Measurements from ENCODE around the gene EXOC3.

Gene EXOC3

DNA sequence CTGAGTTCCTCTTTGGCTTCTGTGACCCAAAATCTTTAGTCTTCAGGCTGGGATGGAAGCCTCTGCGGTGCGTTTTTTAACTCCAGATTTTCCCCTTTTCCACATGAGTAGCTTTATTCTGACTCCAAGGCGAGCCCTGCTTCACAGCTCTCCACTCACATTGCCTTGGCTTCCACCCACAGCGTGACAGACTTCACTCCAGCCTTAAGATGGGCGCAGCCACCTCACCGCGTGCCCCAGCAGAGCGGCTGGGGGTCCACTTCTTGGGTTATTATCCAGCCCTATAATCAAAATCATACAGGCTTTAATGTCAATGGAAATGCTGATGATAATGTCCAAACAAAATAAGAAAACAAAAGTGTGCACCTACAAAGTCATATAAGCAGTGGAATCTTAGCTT is 1.2 kb downstream of the EXOC3 start:
- TF ChIP-seq, protein P1, sequence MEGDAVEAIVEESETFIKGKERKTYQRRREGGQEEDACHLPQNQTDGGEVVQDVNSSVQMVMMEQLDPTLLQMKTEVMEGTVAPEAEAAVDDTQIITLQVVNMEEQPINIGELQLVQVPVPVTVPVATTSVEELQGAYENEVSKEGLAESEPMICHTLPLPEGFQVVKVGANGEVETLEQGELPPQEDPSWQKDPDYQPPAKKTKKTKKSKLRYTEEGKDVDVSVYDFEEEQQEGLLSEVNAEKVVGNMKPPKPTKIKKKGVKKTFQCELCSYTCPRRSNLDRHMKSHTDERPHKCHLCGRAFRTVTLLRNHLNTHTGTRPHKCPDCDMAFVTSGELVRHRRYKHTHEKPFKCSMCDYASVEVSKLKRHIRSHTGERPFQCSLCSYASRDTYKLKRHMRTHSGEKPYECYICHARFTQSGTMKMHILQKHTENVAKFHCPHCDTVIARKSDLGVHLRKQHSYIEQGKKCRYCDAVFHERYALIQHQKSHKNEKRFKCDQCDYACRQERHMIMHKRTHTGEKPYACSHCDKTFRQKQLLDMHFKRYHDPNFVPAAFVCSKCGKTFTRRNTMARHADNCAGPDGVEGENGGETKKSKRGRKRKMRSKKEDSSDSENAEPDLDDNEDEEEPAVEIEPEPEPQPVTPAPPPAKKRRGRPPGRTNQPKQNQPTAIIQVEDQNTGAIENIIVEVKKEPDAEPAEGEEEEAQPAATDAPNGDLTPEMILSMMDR (conservative IDR thresholded peaks at IDR 0.05; ENCODE audit: low read depth) = no peak
- CTCF ChIA-PET = no interaction called here
- no peak for DNase-seq (ENCODE audit: low spot score)
- H3K27ac ChIP-seq = peak overlapping the region; percentile 79; the same call in 1 of the 2 replicates
- POLR2A ChIA-PET (ENCODE audit: low non-redundant PET) = no interaction called here

DNA sequence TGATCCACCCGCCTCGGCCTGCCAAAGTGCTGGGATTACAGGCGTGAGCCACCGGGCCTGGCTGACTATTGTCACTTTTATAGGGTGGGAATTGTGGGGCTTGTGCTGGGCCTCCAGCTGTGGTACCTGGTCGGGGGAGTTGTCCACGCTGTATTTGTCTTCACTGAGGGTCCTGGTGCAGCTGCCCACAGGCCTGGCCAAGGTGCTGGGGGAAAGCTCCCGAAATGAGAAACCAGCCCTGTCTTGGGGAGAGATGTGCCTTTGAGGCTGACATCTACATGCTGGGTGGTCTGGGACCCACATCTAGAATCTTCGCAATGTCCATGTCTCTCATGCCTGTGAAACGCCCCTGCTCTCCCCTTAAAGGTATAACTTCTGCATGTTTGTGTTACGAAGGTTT is 2.6 kb downstream of the EXOC3 start:
- ChIA-PET POLR2A (ENCODE audit: low non-redundant PET) (interaction anchor here (1.2 kb wide), 1 partner anchor 27 kb away, joined by 3 read pairs; no protein-coding TSS in a partner anchor), CTCF (interaction anchor here (1.0 kb wide), 1 partner anchor 132 kb away, joined by 3 read pairs; no protein-coding TSS in a partner anchor)
- H3K27ac ChIP-seq = peak overlapping the region; percentile 19; the same call in 1 of the 2 replicates
- TF ChIP-seq, protein P1 (conservative IDR thresholded peaks at IDR 0.05; ENCODE audit: low read depth) = no peak
- no peak for DNase-seq (ENCODE audit: low spot score)

DNA sequence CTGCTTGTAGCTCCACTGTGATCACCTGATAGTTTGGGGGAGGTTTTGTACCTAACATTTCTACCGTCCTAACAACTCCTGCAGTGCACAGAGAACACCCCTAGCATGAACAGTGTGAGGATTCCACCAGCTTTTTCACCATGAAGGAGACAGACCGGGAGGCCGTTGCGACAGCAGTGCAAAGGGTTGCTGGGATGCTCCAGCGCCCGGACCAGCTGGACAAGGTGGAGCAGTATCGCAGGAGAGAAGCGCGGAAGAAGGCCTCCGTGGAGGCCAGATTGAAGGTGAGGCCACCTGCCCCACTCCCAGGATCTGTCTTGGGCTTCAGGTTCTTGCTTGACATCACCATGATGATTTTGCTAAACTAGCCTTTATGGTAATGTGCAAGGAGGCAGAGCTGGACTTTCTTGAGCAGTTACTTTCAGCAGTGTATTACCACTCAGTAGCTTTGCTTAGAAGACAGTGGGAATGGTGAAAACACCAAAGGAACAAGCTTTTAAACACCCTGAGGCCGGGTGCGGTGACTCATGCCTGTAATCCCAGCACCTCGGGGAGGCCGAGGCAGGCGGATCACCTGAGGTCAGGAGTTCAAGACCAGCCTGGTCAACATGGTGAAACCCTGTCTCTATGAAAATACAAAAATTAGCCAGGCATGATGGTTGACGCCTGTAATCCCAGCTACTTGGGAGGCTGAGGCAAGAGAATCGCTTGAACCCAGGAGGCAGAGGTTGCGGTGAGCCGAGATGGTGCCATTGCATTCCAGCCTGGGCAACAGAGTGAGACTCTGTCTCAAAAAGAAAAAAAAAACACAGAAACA is 3.3 kb downstream of the EXOC3 start:
- ChIA-PET POLR2A (ENCODE audit: low non-redundant PET) (interaction anchor here (1.2 kb wide), 1 partner anchor 26 kb away, joined by 3 read pairs; no protein-coding TSS in a partner anchor), CTCF (interaction anchor here (0.6 to 1.5 kb wide), 10 partner anchors 9 to 263 kb away, joined by 3 to 5 read pairs (median 3); no protein-coding TSS in a partner anchor)
- H3K27ac ChIP-seq = peak overlapping the region; percentile 20
- DNase-seq (ENCODE audit: low spot score) = no peak
- TF ChIP-seq, protein P1 (conservative IDR thresholded peaks at IDR 0.05; ENCODE audit: low read depth) = no peak

DNA sequence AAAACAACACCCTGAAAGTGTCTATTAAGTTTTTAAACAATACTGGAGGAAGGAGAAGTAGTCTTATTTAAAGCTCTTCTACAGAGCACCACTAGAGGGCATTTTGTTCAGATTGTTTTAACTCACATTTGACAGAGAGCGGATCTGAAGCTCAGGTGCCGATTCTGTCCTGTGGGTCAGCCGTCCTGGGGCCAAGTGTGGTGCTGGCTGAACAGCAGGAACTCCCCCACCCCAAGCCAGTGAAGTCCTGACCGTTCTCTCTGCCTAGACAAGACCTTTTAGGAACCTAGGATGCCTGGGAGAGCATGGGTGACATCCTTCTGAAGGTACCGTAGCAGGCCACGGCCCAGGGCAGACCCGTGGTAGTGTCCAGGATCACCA is 3.9 kb downstream of the EXOC3 start:
- ChIA-PET POLR2A (ENCODE audit: low non-redundant PET) (interaction anchor here (1.2 kb wide), 1 partner anchor 25 kb away, joined by 3 read pairs; no protein-coding TSS in a partner anchor), CTCF (interaction anchor here (0.6 to 1.5 kb wide), 9 partner anchors 10 to 264 kb away, joined by 3 to 5 read pairs (median 3); no protein-coding TSS in a partner anchor)

DNA sequence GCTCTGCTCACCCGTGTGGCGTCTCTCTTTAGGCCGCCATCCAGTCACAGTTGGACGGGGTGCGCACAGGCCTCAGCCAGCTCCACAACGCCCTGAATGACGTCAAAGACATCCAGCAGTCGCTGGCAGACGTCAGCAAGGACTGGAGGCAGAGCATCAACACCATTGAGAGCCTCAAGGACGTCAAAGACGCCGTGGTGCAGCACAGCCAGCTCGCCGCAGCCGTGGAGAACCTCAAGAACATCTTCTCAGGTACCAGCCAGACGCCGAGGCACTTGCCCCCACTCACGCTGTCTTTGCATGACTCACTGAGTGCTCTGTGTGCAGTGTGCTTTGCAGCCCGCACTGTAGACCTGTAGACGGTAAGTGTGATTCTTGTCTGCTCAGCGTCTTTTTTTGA is 4.5 kb downstream of the EXOC3 start:
- DNase-seq (ENCODE audit: low spot score) = no peak
- POLR2A ChIA-PET (ENCODE audit: low non-redundant PET) = no interaction called here
- H3K27ac ChIP-seq = peak overlapping the region; percentile 20; the same call in 1 of the 2 replicates
- TF ChIP-seq, protein P1 (conservative IDR thresholded peaks at IDR 0.05; ENCODE audit: low read depth) = no peak
- CTCF ChIA-PET = interaction anchor here (0.7 to 1.5 kb wide), 4 partner anchors 16 to 29 kb away, joined by 3 to 5 read pairs (median 3); no protein-coding TSS in a partner anchor

More for the DNA sequence above, 3.9 kb downstream of the EXOC3 start:
- peak overlapping the region; percentile 20 for H3K27ac ChIP-seq
- peak; percentile 40 for DNase-seq (ENCODE audit: low spot score)
- TF ChIP-seq, protein P1 (conservative IDR thresholded peaks at IDR 0.05; ENCODE audit: low read depth) = peak; percentile 82

DNA sequence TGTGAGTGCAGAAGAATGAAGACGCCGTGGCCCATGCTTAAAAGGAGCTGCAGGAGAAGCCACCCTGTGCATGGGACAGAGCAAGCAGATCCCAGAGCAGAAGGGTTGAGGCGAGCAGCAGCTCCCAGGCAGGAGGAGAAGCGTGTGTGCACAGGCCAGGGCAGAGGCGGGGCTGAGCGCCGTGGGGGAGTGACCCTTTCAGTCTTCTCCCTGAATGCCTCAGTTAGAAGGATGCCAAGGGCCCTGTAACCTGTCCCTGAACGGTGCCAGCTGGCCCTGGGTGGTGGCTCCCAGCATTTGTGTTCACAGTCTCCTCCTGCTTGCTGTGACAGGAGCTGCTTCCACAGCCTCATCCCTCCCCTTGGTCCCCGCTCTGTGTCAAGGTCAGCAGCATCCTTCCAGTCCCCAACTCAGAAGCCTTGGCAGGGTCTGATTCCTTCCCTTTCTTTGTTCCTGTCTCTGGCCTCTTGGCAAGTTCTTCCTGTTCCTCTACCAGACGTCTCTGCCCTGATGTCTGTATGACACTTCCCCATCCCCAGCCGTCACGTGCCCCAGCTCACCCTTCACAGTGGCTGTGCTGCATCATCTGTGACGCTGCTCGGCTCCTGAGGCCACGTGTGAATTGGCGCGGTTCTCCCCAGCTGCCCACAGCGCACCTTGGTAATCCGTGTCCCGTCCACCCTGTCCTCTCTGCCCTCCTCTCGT is 5.2 kb downstream of the EXOC3 start:
- POLR2A ChIA-PET (ENCODE audit: low non-redundant PET) = no interaction called here
- no peak for DNase-seq (ENCODE audit: low spot score)
- TF ChIP-seq, protein P1 (conservative IDR thresholded peaks at IDR 0.05; ENCODE audit: low read depth) = no peak
- CTCF ChIA-PET = interaction anchor here (0.6 kb wide), 1 partner anchor 10 kb away, joined by 6 read pairs; no protein-coding TSS in a partner anchor
- H3K27ac ChIP-seq = no peak overlapping the region
